AG09319 (cell line): ENCODE results near the gene ZNF12.

ENCODE experiments used
- DNase-seq: peaks from one replicate; pipeline ENCODE4 v3.0.0-alpha.2; 2010; ENCODE audit warnings: low read depth; ENCODE audit errors: extremely low read depth
- CTCF ChIP-seq: IDR thresholded peaks from 2 replicates; pipeline ENCODE4 v1.5.1; 2011; ENCODE audit warnings: low read depth, mild to moderate bottlenecking, inconsistent platforms, low read length, moderate library complexity

Gene ZNF12

DNA sequence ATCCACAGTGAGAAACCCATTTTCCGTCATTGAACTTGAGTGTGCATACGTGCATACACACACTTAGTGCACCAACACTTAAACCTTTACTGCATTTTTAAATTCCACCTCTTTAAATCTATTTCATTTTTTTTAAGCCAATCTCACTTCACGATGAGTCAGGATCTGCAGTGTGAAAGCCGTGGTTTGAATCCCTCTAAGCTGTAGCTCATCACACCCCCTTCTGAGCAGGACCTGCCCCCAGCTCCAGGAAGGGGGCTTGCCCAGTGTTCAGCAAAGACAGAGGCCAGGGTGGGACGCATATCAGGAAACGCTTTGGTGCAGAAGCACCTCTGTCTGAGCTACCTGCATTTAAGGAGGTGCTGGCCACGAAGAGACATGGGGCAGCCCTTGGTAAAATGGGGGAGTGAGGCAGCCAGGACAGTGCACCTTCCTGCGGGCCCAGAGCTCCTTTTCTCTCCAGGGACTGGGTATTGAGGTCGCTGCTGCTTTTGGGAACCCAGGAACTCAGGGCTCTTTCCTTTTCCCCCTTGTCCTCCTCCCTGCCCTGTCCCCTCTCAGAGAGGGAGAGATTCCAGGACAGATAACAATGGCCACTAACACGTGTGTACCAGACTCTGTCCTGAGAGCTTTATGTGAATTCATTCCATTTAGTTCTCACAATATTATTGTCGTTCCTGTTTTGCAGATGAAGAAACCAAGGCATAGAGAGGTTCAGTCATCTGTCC lies 48.0 kb downstream of the ZNF12 start:
- TF ChIP-seq CTCF, result no peak
- no peak for DNase-seq

GRCh38 chr7:6656413-6656812 lies 50.3 kb downstream of the ZNF12 start:
- no peak for TF ChIP-seq CTCF
- no peak for DNase-seq

DNA sequence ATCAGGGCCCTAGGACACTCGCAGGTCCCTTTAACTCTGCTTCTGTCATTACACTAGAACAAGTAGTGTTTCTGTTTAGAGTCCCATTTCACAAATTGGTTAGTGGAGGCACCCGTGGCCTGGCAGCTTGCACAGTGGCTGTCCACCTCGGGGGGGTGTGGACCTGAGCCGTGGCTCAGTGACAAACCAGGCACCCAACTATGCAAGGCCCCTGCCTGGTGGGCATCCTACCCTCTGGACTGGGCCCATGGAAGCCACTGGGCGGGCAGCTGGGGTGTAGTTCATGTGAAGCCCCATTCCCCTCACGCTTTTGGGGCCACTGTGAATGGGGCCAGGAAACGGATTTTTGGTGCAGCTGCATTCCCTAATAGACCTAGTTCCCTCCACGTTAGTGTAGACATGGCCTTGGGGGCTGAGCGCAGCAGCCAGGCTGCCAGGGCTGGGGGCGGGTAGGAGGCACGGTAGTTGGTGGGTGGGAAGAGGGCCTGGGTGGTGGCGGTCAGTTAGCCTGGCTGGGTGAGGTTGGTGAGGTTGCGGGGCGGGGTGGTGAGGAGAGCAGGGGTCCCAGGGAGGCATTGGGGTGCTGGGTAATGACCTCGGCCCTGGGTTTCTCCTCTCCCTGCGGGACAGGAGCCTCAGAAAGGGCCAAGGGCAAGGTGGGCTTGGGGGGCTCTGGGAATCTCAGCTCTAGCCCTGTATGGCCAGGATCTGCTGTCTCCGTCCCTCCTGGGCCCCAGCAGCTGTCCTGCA lies 50.9 kb downstream of the ZNF12 start:
- DNase-seq, result no peak
- TF ChIP-seq CTCF, result no peak

GRCh38 chr7:6654842-6655610 lies 51.7 kb downstream of the ZNF12 start:
- no peak for TF ChIP-seq CTCF
- DNase-seq, result no peak

GRCh38 chr7:6654113-6654841 lies 52.5 kb downstream of the ZNF12 start:
- no peak for DNase-seq
- no peak for TF ChIP-seq CTCF

DNA sequence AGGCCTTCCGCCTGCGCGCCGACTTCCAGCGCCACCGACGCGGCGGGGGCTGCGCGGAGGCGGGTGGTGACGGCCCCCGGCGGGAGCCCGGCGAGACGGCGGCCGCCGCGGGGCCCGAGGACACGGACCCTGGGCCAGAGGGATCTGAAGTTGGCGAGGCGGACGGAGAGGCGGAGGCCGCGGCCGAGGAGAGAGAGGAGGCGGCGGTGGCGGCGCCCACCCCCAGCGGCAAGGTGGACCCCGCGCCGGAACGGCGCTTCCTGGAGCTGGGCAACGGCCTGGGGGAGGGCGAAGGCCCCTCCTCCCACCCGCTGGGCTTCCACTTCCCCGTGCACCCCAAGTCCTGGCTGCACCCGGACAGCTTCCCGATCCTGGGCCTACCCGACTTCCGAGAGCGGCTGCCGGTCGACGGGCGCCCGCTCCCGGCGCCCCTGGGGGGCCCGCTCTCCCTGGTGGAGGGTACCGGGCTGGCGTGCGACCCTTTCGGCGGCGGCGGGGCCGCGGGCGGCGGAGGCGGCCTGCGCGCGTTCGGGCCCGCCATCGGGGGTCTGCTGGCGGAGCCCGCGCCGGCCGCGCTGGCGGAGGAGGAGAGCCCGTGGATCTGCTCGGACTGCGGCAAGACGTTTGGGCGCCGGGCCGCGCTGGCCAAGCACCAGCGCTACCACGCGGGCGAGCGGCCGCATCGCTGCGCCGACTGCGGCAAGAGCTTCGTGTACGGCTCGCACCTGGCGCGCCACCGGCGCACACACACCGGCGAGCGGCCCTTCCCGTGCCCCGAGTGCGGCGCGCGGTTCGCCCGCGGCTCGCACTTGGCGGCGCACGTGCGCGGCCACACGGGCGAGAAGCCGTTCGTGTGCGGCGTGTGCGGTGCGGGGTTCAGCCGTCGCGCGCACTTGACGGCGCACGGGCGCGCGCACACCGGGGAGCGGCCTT lies 53.4 kb downstream of the ZNF12 start:
- DNase-seq, result no peak
- TF ChIP-seq CTCF, result no peak
